Thoracic aorta (tissue), 2 donors: ENCODE results near the gene YTHDC2. TPM values are rescaled to one million over a fixed set of nuclear protein-coding genes. Genes with fewer than 3 reads are reported as not detected.

Experiments
- ATAC-seq: fragments of 150-250 bp; one replicate; pipeline ENCODE4 v1.8.0; 2017; ENCODE audit warnings: low read depth; ENCODE audit not compliant: insufficient number of reproducible peaks, low FRiP score
- DNase-seq: peaks from one replicate; pipeline ENCODE4 v3.0.0-alpha.2; 2020; ENCODE audit warnings: low spot score
- H3K27ac ChIP-seq, 2 donors: fragments of 200-600 bp; sonication (generic); 1 replicate in 1 of 2; 2 replicates in 1 of 2; pipeline ENCODE4 v1.5.1; 2016; ENCODE audit warnings: mild to moderate bottlenecking in 2 of 2, moderate library complexity in 2 of 2
- H3K27me3 ChIP-seq: fragments of 200-600 bp; sonication (generic); replicated peaks from 2 replicates; pipeline ENCODE4 v1.6.0; 2016; ENCODE audit warnings: mild to moderate bottlenecking; ENCODE audit not compliant: insufficient read depth
- H3K36me3 ChIP-seq: fragments of 200-600 bp; sonication (generic); one replicate; pipeline ENCODE4 v1.5.1; 2016
- H3K4me1 ChIP-seq, 2 donors: fragments of 200-600 bp; sonication (generic); 1 replicate in 1 of 2; 2 replicates in 1 of 2; pipeline versions ENCODE4 v1.5.1 to v1.6.0; 2016; ENCODE audit warnings: low read depth in 2 of 2, mild to moderate bottlenecking in 1 of 2; ENCODE audit not compliant: control insufficient read depth in 1 of 2
- H3K4me3 ChIP-seq: fragments of 200-600 bp; sonication (generic); 2 replicates; pipeline ENCODE4 v1.5.1; 2016; ENCODE audit warnings: mild to moderate bottlenecking
- H3K9me3 ChIP-seq: fragments of 200-600 bp; sonication (generic); 2 replicates; pipeline ENCODE4 v1.5.1; 2016
- total RNA-seq, 2 donors: library from RNA; depleted of rRNA; stranded (reverse); fragments of >200 nt; gene quantifications; one replicate each; pipeline versions ENCODE4 v1.1.0 to v1.2.3, GENCODE V29; 2016
- TF ChIP-seq, protein P1 (sequence below): fragments of 200-600 bp; sonication (generic); IDR thresholded peaks from one replicate; pipeline ENCODE4 v1.5.1; 2019; ENCODE audit warnings: antibody characterized with exemption

Gene YTHDC2
- total RNA-seq, 2 donors from 2014 or later, result 30.3 to 38.9 TPM

DNA sequence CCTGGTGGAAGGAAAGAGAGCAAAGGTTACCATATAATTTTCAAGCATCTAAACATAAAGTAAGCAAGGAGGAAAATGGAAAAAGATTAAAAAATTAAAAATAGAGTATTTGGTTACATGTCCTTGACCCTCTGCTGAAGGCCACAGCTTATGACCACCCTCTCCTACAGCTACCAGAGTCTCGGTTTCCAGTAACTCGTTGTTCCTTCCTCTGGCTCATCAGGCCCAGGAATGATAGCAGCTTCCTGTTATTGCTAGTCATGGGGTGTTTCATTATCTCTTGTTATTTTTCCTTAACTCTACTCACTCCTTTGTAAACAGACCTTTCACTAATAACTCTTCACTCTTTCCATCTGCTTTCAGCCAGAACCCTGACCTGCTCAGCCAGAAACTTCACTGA is 102.2 kb downstream of the YTHDC2 start:
- Histone ChIP-seq H3K36me3 (no peaks in the 10 kb centered on the region), H3K4me3 (no peak overlapping the region), H3K4me1 (no peaks in the 10 kb centered on the region), H3K9me3 (no peaks in the 10 kb centered on the region), H3K27ac (no peak overlapping the region), H3K27me3 (no peaks in the 10 kb centered on the region)
- no peak for DNase-seq
- no peak for ATAC-seq
- TF ChIP-seq, protein P1, sequence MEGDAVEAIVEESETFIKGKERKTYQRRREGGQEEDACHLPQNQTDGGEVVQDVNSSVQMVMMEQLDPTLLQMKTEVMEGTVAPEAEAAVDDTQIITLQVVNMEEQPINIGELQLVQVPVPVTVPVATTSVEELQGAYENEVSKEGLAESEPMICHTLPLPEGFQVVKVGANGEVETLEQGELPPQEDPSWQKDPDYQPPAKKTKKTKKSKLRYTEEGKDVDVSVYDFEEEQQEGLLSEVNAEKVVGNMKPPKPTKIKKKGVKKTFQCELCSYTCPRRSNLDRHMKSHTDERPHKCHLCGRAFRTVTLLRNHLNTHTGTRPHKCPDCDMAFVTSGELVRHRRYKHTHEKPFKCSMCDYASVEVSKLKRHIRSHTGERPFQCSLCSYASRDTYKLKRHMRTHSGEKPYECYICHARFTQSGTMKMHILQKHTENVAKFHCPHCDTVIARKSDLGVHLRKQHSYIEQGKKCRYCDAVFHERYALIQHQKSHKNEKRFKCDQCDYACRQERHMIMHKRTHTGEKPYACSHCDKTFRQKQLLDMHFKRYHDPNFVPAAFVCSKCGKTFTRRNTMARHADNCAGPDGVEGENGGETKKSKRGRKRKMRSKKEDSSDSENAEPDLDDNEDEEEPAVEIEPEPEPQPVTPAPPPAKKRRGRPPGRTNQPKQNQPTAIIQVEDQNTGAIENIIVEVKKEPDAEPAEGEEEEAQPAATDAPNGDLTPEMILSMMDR, result no peak

DNA sequence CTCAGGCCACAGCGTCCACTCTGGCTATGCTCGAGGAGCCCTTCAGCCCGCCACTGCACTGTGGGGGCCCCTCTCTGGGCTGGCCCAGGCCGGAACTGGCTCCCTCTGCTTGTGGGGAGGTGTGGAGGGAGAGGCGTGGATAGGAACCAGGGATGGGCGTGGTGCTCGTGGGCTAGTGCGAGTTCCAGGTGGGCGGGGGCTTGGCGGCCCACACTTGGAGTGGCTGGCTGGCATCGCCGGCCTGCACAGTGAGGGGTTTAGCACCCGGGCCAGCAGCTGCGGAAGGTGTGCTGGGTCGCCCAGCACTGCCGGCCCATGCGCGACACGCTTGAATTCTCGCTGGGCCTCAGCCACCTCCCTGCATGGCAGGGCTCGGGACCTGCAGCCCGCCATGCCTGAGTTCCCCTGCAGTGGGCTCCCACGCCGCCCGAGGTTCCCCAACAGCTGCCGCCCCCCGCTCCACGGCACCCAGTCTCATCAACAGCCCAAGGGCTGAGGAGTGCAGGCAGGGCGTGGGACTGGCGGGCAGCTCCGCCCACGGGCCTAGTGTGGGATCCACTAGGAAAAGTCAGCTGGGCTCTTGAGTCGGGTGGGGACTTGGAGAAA is 103.8 kb downstream of the YTHDC2 start:
- TF ChIP-seq, protein P1, result no peak
- H3K36me3 ChIP-seq, result no peaks in the 10 kb centered on the region
- no peak for ATAC-seq
- no peak overlapping the region for H3K27ac ChIP-seq
- no peak overlapping the region for H3K4me3 ChIP-seq
- no peaks in the 10 kb centered on the region for H3K4me1 ChIP-seq
- DNase-seq, result no peak
- no peaks in the 10 kb centered on the region for H3K9me3 ChIP-seq
- no peaks in the 10 kb centered on the region for H3K27me3 ChIP-seq

DNA sequence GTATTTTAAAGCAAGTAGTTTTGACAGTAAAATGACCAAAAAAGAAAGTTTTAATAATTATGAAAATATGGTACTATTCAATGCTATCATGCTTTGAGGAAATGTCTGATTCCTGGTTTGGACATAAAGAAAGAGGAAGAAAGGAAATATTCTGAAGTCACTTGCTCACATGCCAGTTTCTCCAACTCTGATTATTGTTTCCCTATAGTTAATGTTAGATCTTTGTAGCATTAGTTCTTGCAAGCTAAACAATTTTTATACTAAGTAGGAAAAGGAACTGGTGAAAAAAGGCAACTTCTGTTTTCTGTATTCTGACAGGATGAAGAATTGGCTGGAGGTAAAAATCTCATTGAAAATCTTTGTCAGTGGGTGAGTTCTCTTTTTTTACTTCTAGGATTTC is 119.5 kb downstream of the YTHDC2 start:
- Histone ChIP-seq H3K36me3 (no peaks in the 10 kb centered on the region), H3K4me3 (no peak overlapping the region), H3K27ac (no peak overlapping the region), H3K4me1 (no peaks in the 10 kb centered on the region), H3K27me3 (no peaks in the 10 kb centered on the region), H3K9me3 (peaks cover 2% of the 10 kb centered on the region)
- ATAC-seq, result no peak
- TF ChIP-seq, protein P1, result no peak
- DNase-seq, result no peak

DNA sequence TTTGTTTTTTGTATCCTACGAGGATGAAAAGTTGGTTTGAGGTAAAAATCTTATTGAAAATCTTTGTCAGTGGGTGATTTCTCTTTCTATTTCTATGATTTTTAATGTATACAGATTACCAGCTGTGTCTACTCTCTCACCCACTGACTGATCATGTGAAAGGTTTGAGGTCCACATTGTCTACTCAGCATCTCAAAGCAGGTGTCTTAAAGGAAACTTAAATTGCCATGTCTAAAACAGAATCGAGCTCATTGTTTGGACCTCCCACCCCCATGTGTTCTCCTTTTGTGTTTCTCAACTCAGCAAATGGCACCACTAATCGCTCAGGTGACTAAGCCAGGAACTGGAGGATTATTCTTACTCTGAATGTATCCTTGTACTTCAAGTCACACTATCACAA is 121.5 kb downstream of the YTHDC2 start:
- H3K4me3 ChIP-seq, result no peak overlapping the region
- no peaks in the 10 kb centered on the region for H3K36me3 ChIP-seq
- ATAC-seq (no peak), DNase-seq (no peak)
- no peaks in the 10 kb centered on the region for H3K27me3 ChIP-seq
- H3K27ac ChIP-seq, result no peak overlapping the region
- H3K4me1 ChIP-seq, result no peaks in the 10 kb centered on the region
- H3K9me3 ChIP-seq, result no peaks in the 10 kb centered on the region
- TF ChIP-seq, protein P1, result no peak

DNA sequence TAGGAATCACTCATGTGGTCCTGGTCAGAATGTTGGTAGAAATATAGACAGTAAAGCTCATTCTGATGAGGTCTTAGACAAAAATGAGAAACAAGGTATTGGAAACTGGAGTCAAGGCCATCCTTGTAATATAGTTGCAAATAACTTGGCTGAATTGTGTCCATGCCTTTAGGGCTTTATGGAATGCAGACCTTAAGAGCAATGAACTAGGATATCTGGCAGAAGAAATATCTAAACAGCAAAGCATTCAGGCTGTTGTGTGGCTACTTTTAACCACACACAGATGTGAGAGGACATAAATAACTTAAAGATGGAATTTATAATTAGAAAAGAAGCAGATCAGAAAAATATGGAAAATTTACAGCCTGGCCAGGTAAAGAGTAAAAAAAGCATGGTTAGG is 128.2 kb downstream of the YTHDC2 start:
- Histone ChIP-seq H3K27ac (no peak overlapping the region), H3K4me3 (no peak overlapping the region), H3K27me3 (no peaks in the 10 kb centered on the region), H3K9me3 (no peaks in the 10 kb centered on the region), H3K4me1 (no peaks in the 10 kb centered on the region), H3K36me3 (no peaks in the 10 kb centered on the region)
- TF ChIP-seq, protein P1, result no peak
- DNase-seq (no peak), ATAC-seq (no peak)

Other genes starting within 250 kb of the YTHDC2 start
- not detected for gene TSSK1B, start 78.7 kb upstream of the YTHDC2 start, total RNA-seq
- gene MCC, start 25.2 kb upstream of the YTHDC2 start, total RNA-seq, result 10 to 100 TPM; 14.6 to 27.2 TPM